NOMO-1 (cell line): ENCODE results near the gene RNF157.

Experiments
- DNase-seq, 2 experiments: peaks; one replicate each; lab custom pipeline; 2025; ENCODE audit not compliant: unreplicated experiment in 2 of 2; lab: John Stamatoyannopoulos, UW

RNF157 gene

GRCh38 chr17:76163919-76164318 lies 76.4 kb downstream of the RNF157 start:
- no peak for DNase-seq

DNA sequence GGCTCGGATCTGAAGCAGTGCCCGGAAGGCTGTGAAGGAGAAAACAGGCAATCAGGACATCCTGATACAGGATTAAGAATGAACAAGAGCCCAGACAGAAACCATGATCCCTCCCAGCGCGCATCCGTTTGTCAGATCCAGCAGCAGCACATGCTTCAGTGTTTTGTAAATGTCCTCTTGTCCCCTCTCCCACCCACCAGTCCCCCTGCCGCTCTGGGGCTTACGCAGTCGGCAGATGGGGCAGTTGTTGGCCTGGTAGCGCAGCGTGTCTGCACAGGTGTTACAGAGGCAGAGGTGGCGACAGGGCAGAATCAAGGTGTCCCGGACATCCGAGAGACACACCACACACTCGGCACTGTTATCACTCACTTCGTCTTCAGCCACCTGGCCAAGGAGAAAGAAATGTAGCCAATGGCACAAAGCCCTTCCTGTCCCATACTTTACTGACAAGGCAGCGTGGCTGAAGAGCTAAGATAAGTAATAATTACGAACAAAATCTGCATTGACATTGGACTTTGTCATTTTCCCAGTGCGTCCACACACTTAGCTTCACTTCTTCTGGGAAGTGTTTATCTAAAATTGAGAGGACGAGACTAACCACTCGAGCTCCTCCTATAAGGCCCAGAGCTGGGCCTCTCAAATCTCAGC lies 78.5 kb downstream of the RNF157 start:
- DNase-seq: no peak

- DNase-seq: no peak
Measured at GRCh38 chr17:76160896-76161528, 79.3 kb downstream of the RNF157 start.

DNA sequence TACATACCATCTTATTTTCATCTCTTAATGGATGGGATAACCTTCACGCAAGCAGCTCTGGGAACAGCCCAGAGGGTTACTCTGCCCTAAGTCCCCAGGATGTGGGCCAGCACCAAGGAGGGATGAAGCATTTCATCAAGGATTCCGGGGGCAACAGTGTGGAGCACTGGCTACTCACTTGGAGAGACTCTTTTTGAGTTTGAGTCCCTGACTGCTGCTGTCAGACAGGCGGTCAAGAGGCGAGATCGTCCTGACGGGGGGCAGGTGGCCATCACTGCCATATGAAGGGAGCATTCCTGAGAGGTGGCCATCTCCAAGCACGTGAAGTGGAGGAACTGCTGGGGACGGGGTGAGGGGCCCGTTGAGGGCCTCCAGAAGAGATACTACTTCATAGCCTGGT lies 81.1 kb downstream of the RNF157 start:
- no peak for DNase-seq

GRCh38 chr17:76157759-76158158 lies 82.5 kb downstream of the RNF157 start:
- no peak for DNase-seq

GRCh38 chr17:76156662-76156991 lies 83.7 kb downstream of the RNF157 start:
- no peak for DNase-seq

GRCh38 chr17:76155988-76156661 lies 84.2 kb downstream of the RNF157 start:
- no peak for DNase-seq

DNA sequence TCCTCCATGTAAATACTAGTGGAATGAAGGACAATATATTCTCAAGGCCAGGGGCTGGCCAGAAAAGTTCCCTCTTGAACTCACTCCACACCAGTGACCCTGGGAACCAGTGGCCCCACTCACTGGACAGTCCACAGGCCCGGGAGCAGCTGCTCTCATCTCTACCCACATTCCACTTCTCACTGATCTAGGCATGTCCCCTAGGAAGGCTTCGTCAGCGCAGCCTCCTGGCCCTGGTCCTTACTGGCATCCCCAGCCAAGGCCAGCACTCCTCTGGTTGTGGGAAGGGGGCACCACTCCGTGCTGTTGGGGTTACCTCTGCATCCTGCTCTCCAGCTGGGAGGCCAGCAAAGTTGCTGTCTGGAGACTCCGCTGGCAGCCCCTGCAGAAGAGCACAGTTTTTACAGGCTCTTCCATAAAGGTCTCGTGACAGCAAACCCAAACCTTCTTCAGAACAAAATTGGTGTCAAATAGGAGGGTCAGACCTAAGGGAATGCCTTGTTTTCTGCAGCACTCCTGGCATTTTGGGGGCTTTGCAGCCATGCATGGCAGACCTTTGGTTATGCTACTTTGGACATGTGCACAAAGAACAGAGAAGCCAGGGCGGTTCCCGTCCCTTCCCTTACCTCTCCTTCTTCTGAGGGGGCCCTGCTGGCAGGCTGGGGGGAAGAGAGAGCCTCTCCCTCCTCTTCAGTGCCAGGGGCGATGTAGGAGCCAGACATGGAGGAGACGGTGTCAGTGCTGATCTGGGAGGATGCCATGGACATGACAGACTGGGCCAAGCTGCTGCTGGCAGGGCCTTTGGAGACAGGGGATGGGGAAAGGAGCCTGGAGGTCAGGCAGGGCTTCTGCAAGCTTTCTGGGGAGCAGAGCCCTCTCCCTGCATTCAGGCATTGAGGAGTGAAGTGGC lies 85.1 kb downstream of the RNF157 start:
- DNase-seq: no peak

- DNase-seq: no peak
Measured at GRCh38 chr17:76154292-76154691, 86.0 kb downstream of the RNF157 start.

DNA sequence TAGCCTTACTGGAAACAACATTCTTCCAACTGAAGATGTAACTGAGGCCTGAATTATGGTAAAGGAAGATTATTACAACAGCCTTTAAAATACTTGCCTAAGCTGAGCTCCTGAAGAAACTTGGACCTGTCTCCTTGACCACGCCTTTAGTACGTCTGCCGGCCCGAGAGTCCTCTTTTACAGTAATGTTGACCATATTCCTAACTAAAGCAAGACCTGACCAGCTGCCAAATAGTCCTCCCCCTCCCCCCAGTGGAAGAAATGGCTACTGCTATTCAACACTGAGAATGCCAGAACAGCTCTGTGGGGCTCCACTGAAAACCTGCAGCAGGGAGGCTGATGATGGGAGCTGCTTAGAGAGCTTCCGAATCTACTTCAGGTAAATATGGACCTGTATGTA lies 86.7 kb downstream of the RNF157 start:
- DNase-seq: no peak

GRCh38 chr17:76153202-76153601 lies 87.1 kb downstream of the RNF157 start:
- no peak for DNase-seq

DNA sequence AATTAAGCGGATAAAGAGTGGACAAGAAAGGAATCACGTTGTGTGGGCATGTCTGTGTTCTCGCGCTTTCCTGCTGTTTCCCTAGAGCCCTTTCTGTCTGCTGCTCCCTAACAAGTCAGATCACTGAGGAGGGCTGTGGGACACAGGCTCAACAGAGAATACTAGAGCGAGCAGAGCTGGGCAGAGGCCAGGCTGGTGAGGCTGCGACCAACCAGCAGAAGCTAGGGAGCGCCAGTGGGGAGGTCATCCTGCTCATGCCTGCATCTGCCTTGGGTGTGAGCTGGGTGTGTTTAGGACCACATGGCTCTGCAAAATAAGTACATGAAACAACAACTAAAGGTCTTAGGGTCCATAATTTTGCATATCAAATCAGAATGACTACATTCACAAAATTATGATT lies 87.7 kb downstream of the RNF157 start:
- no peak for DNase-seq

DNA sequence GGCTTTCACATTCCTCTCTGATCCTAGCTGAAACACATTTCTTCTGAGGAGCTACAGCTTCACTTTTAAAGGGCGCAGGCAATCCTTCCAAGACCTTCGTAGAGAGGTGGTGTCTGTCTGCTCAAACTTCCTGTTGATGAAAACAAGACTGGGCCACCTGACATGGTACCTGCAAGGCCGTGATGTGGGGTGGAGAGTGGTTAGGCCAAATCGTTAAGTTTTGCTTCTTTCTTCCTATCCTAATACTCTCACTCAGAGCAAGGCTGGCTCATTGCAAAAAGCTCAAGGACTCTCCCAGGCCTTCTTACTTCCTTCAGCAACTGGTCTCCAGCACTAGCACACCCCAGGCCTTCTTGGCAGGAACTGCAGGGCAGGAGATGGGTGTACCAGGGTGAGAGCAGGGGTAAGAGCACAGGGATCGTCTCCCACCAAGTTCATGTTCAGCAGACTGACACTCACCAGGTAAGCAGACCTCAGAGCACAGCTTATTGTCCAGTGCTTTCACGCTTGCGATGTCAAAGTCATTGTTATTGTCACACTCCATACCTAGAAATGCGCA lies 88.3 kb downstream of the RNF157 start:
- no peak for DNase-seq

- no peak for DNase-seq
Measured at GRCh38 chr17:76150712-76151622, 89.3 kb downstream of the RNF157 start.

DNA sequence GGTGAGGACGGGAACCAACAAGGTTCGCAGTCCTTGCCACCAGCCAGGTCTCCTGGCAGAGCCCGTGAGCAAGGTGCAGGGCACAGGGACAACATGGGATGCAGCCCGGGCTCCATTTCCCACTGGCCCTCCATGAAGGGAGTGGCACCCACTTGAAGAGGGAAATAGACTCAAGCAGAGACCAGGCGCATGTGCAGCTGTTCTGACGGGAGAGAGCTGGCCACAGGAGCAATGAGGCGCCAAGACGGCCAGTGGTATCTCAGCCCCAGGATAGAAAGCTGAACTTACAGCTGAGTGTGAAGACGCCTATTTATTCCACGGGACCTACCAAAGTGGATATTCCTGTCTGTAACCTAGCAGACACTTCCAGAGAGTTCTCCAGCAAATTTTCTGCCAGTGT lies 91.1 kb downstream of the RNF157 start:
- no peak for DNase-seq

- DNase-seq: no peak
Measured at GRCh38 chr17:76148015-76148326, 92.3 kb downstream of the RNF157 start.

DNA sequence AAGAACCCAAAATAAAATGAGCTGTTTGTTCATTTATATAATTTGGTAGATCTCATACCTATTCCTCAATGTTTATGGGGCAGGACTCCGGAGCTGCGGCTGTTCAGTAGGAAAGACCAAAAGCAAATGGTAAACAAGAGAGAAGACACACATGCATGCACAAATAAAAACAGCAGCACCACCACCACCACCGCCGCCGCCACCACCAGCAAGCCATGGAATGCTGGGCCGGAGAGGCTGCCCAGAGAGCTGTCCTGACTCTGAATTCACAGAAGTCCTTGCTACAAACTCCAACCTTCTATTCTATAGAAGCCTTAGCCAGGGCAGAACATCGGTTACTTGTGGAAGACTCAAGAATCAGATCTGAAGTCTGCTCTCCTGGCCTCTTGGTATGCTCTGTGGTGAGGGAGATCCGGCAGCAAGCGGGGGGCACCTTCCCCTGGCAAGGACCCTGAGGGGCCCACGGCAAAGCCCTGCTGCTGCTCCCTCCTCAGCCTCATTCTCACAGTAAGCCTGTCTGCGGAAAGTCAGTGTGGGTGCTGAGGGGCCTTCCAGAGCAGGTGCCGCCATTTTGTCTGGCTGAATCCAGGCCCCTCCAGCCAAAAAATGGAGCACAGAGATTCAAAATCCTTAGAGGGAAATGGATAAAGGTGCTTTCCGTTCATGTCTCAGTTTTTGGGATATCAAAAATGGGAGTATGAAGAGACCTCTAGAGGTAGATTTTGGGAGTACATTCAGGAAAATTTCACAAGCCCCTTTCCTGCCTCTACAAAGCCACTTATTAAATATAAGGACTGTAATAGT lies 92.9 kb downstream of the RNF157 start:
- DNase-seq: peak in 1 of 2 experiments; percentile 20

- DNase-seq: no peak
Measured at GRCh38 chr17:76146053-76146851, 94.0 kb downstream of the RNF157 start.
